WTC11 (cell line): ENCODE results near the gene PRSS53.

Source experiments
- ETV6 ChIP-seq: sonication (generic); formaldehyde crosslinking; IDR thresholded peaks from 2 replicates; pipeline ENCODE4 v1.8.1; 2022; ENCODE audit warnings: mild to moderate bottlenecking, missing genetic modification reagents
- TF ChIP-seq, protein P1 (sequence below): fragments of 200-600 bp; IDR thresholded peaks from 2 replicates; pipeline ENCODE4 v1.8.0; 2022; ENCODE audit warnings: antibody characterized with exemption
- TF ChIP-seq, protein P2 (sequence below): sonication (generic); formaldehyde crosslinking; IDR thresholded peaks from 2 replicates; pipeline ENCODE4 v1.8.0; 2022; ENCODE audit warnings: mild to moderate bottlenecking, missing genetic modification reagents
- TF ChIP-seq, protein P3 (sequence below): sonication (generic); formaldehyde crosslinking; IDR thresholded peaks from 2 replicates; pipeline ENCODE4 v1.8.1; 2022; ENCODE audit warnings: low read depth, missing genetic modification reagents, borderline replicate concordance

DNA sequence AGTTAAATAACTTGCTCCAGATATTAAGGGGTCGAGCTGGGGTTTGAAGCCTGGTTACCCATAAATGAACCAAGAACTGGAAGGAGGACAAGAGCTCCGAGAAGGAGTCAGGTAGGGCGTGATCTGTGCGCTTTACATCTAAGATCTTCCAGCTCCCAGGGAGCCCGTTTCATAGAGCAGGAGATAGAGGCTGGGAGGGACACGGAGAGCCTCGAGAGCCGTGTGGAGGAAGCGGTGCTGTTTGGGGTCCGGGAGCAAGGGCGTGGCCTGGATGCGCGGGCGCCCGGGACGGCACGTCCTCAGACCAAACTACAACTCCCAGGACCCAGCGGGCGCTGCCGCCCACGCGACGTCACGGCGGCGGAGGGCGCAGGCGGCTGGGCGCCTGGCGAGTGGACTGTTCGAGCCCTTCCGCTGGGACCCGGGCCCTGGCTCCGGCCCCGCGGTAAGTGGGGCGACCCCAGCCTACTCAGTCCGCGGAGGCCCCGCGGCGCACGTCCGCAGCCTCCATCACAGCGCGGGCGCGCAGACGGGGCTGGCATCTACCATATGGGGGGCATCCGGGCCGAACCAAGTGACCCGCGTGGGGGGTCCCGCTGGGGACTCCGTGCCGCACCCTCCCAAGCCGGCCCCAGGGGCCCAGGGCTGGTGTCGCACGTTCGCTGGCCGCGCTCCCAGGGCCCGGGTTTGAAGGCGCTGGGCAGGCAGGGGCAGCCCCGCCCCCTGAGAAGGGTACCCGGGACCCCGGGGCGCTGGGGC lies 19.5 kb upstream of the PRSS53 start, which contains the start of gene BCKDK:
- TF ChIP-seq, protein P1, sequence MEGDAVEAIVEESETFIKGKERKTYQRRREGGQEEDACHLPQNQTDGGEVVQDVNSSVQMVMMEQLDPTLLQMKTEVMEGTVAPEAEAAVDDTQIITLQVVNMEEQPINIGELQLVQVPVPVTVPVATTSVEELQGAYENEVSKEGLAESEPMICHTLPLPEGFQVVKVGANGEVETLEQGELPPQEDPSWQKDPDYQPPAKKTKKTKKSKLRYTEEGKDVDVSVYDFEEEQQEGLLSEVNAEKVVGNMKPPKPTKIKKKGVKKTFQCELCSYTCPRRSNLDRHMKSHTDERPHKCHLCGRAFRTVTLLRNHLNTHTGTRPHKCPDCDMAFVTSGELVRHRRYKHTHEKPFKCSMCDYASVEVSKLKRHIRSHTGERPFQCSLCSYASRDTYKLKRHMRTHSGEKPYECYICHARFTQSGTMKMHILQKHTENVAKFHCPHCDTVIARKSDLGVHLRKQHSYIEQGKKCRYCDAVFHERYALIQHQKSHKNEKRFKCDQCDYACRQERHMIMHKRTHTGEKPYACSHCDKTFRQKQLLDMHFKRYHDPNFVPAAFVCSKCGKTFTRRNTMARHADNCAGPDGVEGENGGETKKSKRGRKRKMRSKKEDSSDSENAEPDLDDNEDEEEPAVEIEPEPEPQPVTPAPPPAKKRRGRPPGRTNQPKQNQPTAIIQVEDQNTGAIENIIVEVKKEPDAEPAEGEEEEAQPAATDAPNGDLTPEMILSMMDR = no peak
- TF ChIP-seq ETV6 = peak; percentile 15; the same call in 1 of the 2 replicates
- TF ChIP-seq, protein P2, sequence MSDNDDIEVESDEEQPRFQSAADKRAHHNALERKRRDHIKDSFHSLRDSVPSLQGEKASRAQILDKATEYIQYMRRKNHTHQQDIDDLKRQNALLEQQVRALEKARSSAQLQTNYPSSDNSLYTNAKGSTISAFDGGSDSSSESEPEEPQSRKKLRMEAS = peak; percentile 44; the same call in 1 of the 2 replicates
- TF ChIP-seq, protein P3, sequence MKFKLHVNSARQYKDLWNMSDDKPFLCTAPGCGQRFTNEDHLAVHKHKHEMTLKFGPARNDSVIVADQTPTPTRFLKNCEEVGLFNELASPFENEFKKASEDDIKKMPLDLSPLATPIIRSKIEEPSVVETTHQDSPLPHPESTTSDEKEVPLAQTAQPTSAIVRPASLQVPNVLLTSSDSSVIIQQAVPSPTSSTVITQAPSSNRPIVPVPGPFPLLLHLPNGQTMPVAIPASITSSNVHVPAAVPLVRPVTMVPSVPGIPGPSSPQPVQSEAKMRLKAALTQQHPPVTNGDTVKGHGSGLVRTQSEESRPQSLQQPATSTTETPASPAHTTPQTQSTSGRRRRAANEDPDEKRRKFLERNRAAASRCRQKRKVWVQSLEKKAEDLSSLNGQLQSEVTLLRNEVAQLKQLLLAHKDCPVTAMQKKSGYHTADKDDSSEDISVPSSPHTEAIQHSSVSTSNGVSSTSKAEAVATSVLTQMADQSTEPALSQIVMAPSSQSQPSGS (CRISPR knock-in tag) = no peak
